H1 (cell line): ENCODE measurements around the gene PMS1. TPM values are rescaled to one million over a fixed set of nuclear protein-coding genes. Genes with fewer than 3 reads are reported as not detected.

Experiments used
- CTCF ChIA-PET: fragments of 300-600 bp; sonication (Branson Sonifier 250); formaldehyde crosslinking; loops from one replicate; lab custom pipeline; 2021; ENCODE audit not compliant: partially characterized antibody; lab: Charles Lee
- POLR2A ChIA-PET: fragments of 300-600 bp; sonication (Branson Sonifier 250); formaldehyde crosslinking; loops from one replicate; lab custom pipeline; 2021; ENCODE audit warnings: inconsistent platforms; ENCODE audit not compliant: partially characterized antibody; lab: Charles Lee
- DNase-seq, 2 experiments: peaks; one replicate each; pipeline versions ENCODE4 v3.0.0 to v3.0.0-alpha.2; 2010 to 2022; ENCODE audit warnings: low spot score in 2 of 2, low read depth in 1 of 2, mixed read lengths in 1 of 2
- FAIRE-seq: peaks from 2 replicates; lab custom pipeline; 2011; peaks lifted over from hg19 to GRCh38; lab: Jason Lieb, UNC
- H2AFZ ChIP-seq: 2 replicates; pipeline ENCODE4 v1.8.1; 2012; ENCODE audit warnings: low read length, inconsistent platforms
- H2AK5ac ChIP-seq: 2 replicates; pipeline ENCODE4 v1.6.1; 2013; ENCODE audit warnings: low read depth, low read length
- H2BK120ac ChIP-seq: replicated peaks from 2 replicates; pipeline ENCODE3; 2013; ENCODE audit warnings: low read depth, low read length, inconsistent platforms
- H2BK12ac ChIP-seq: 2 replicates; pipeline ENCODE4 v1.6.1; 2013; ENCODE audit warnings: low read depth, low read length
- H2BK15ac ChIP-seq: 2 replicates; pipeline ENCODE4 v1.6.1; 2013; ENCODE audit warnings: low read length
- H2BK20ac ChIP-seq: 2 replicates; pipeline ENCODE4 v1.6.1; 2013; ENCODE audit warnings: low read length
- H2BK5ac ChIP-seq: 2 replicates; pipeline ENCODE4 v1.6.1; 2013; ENCODE audit warnings: low read depth, low read length
- H3K14ac ChIP-seq: 2 replicates; pipeline ENCODE4 v1.6.1; 2013; ENCODE audit warnings: inconsistent platforms; ENCODE audit not compliant: insufficient read length
- H3K18ac ChIP-seq: 2 replicates; pipeline ENCODE4 v1.6.1; 2013; ENCODE audit warnings: low read length; ENCODE audit errors: extremely low read depth
- H3K23ac ChIP-seq: 2 replicates; pipeline ENCODE4 v1.6.1; 2013; ENCODE audit warnings: inconsistent platforms; ENCODE audit not compliant: insufficient read length
- H3K23me2 ChIP-seq: 2 replicates; pipeline ENCODE4 v1.6.1; 2013; ENCODE audit warnings: low read depth, low read length
- H3K27ac ChIP-seq: 2 replicates; pipeline ENCODE4 v1.6.1; 2011; ENCODE audit warnings: low read depth, low read length, inconsistent platforms
- H3K27me3 ChIP-seq, 4 experiments: replicated peaks in 1 of 4; 1 replicate in 1 of 4; 2 replicates in 3 of 4; pipeline versions ENCODE4 v1.6.1 to v1.8.1; 2011 to 2013; ENCODE audit warnings: low read length in 3 of 4, mild to moderate bottlenecking in 3 of 4, inconsistent platforms in 2 of 4, mixed read lengths in 2 of 4, moderate library complexity in 1 of 4; ENCODE audit not compliant: control insufficient read depth in 3 of 4, insufficient read depth in 3 of 4; ENCODE audit errors: extremely low read depth in 1 of 4
- H3K36me3 ChIP-seq, 4 experiments: 2 replicates each; pipeline versions ENCODE4 v1.6.1 to v1.8.1; 2011 to 2013; ENCODE audit warnings: mild to moderate bottlenecking in 4 of 4, low read length in 3 of 4, moderate library complexity in 2 of 4, control low read depth in 1 of 4, inconsistent platforms in 1 of 4; ENCODE audit not compliant: insufficient read depth in 4 of 4, control insufficient read depth in 2 of 4
- H3K4ac ChIP-seq: replicated peaks from 2 replicates; pipeline ENCODE3; 2013; ENCODE audit warnings: low read length, low read depth, mixed read lengths, inconsistent platforms; ENCODE audit not compliant: insufficient read length
- H3K4me1 ChIP-seq, 4 experiments: replicated peaks in 1 of 4; 1 replicate in 1 of 4; 2 replicates in 3 of 4; pipeline versions ENCODE4 v1.6.1 to v1.8.1; 2011 to 2013; ENCODE audit warnings: low read length in 3 of 4, inconsistent platforms in 2 of 4, mixed read lengths in 1 of 4; ENCODE audit not compliant: insufficient read depth in 4 of 4, control insufficient read depth in 3 of 4
- H3K4me2 ChIP-seq, 2 experiments: 2 replicates each; pipeline versions ENCODE4 v1.6.1 to v1.8.1; 2011 to 2013; ENCODE audit warnings: low read depth in 2 of 2, low read length in 2 of 2, control low read depth in 1 of 2, inconsistent platforms in 1 of 2, mild to moderate bottlenecking in 1 of 2; ENCODE audit not compliant: insufficient read depth in 1 of 2
- H3K4me3 ChIP-seq, 4 experiments: fragments of 200-600, 300-600 bp in 1 of 4; sonication (generic), shearing (Covaris generic), sonication (Bioruptor Twin) in 1 of 4; 2 replicates each; pipeline versions ENCODE4 v1.5.1 to v1.8.1; 2011 to 2016; ENCODE audit warnings: low read length in 4 of 4, low read depth in 3 of 4, control low read depth in 2 of 4, inconsistent platforms in 2 of 4, mild to moderate bottlenecking in 2 of 4, mixed read lengths in 1 of 4, moderate library complexity in 1 of 4; ENCODE audit not compliant: insufficient read depth in 2 of 4; ENCODE audit errors: extremely low read depth in 1 of 4
- H3K56ac ChIP-seq: replicated peaks from 2 replicates; pipeline ENCODE3; 2013; ENCODE audit warnings: low read depth, mild to moderate bottlenecking, mixed read lengths, low read length, inconsistent platforms; ENCODE audit not compliant: insufficient read length
- H3K79me1 ChIP-seq: 2 replicates; pipeline ENCODE4 v1.6.1; 2013; ENCODE audit warnings: low read depth, low read length, control low read depth
- H3K79me2 ChIP-seq, 2 experiments: 2 replicates each; pipeline versions ENCODE4 v1.6.1 to v1.8.1; 2012 to 2013; ENCODE audit warnings: low read length in 2 of 2, mild to moderate bottlenecking in 2 of 2, inconsistent platforms in 1 of 2; ENCODE audit not compliant: insufficient read depth in 2 of 2, control insufficient read depth in 1 of 2
- H3K9ac ChIP-seq, 4 experiments: replicated peaks in 1 of 4; 1 replicate in 1 of 4; 2 replicates in 3 of 4; pipeline versions ENCODE4 v1.6.1 to v1.8.1; 2011 to 2013; ENCODE audit warnings: low read depth in 3 of 4, low read length in 3 of 4, control low read depth in 2 of 4, mild to moderate bottlenecking in 2 of 4, moderate library complexity in 2 of 4, inconsistent platforms in 1 of 4; ENCODE audit errors: extremely low read depth in 1 of 4
- H3K9me3 ChIP-seq, 2 experiments: 2 replicates each; pipeline versions ENCODE4 v1.6.1 to v1.8.1; 2012 to 2013; ENCODE audit warnings: mild to moderate bottlenecking in 2 of 2, moderate library complexity in 2 of 2, control low read depth in 1 of 2, inconsistent platforms in 1 of 2, low read depth in 1 of 2, low read length in 1 of 2, mixed read lengths in 1 of 2; ENCODE audit not compliant: insufficient read depth in 2 of 2
- H4K20me1 ChIP-seq, 2 experiments: replicated peaks in 1 of 2; 2 replicates each; pipeline versions ENCODE3 to v1.8.1; 2011 to 2013; ENCODE audit warnings: inconsistent platforms in 2 of 2, low read length in 2 of 2, mild to moderate bottlenecking in 1 of 2; ENCODE audit not compliant: insufficient read depth in 2 of 2, control insufficient read depth in 1 of 2
- H4K5ac ChIP-seq: 2 replicates; pipeline ENCODE4 v1.6.1; 2013; ENCODE audit warnings: low read length, low read depth, mixed read lengths, inconsistent platforms; ENCODE audit not compliant: insufficient read length
- H4K8ac ChIP-seq: 2 replicates; pipeline ENCODE4 v1.8.0; 2013; ENCODE audit warnings: mild to moderate bottlenecking, moderate library complexity, low read length, inconsistent platforms; ENCODE audit not compliant: insufficient read depth; ENCODE audit errors: extremely low read depth
- H4K91ac ChIP-seq: replicated peaks from 2 replicates; pipeline ENCODE3; 2013; ENCODE audit warnings: low read length, mixed read lengths, inconsistent platforms; ENCODE audit not compliant: insufficient read length
- BRCA1 ChIP-seq: IDR thresholded peaks from 2 replicates; pipeline ENCODE4 v1.6.1; 2012; ENCODE audit warnings: low read depth, low read length, improper control_type of control experiment
- CBX5 ChIP-seq: fragments of 300-800, 300-1000 bp; sonication (generic); IDR thresholded peaks from 2 replicates; pipeline ENCODE4 v1.7.1; 2016; ENCODE audit warnings: antibody characterized with exemption, low read length, low read depth
- CREB1 ChIP-seq: IDR thresholded peaks from 2 replicates; pipeline ENCODE4 v1.6.1; 2012; ENCODE audit warnings: inconsistent platforms
- CTBP2 ChIP-seq: IDR thresholded peaks from 2 replicates; pipeline ENCODE4 v1.7.0; 2011; ENCODE audit warnings: borderline replicate concordance, mild to moderate bottlenecking, moderate library complexity, mixed read lengths, low read length; ENCODE audit not compliant: insufficient read depth, insufficient read length
- JUN ChIP-seq: IDR thresholded peaks from 2 replicates; pipeline ENCODE4 v1.6.1; 2011; ENCODE audit warnings: low read depth, mild to moderate bottlenecking, improper control_type of control experiment, low read length
- JUND ChIP-seq: IDR thresholded peaks from 2 replicates; pipeline ENCODE4 v1.6.1; 2011; ENCODE audit warnings: mild to moderate bottlenecking, improper control_type of control experiment, low read length
- KDM5A ChIP-seq: fragments of 200-600 bp; IDR thresholded peaks from 2 replicates; pipeline ENCODE4 v1.7.1; 2012; ENCODE audit warnings: mild to moderate bottlenecking, low read length, inconsistent platforms, mixed read lengths
- NANOG ChIP-seq: IDR thresholded peaks from 2 replicates; pipeline ENCODE4 v1.6.1; 2011; ENCODE audit warnings: low read length, low read depth, mild to moderate bottlenecking, inconsistent platforms; ENCODE audit not compliant: insufficient read depth, poor library complexity, severe bottlenecking
- PHF8 ChIP-seq: fragments of 200-600 bp; sonication (generic); conservative IDR thresholded peaks from 2 replicates; pipeline ENCODE4 v1.7.1; 2012; ENCODE audit warnings: low read depth, mild to moderate bottlenecking, inconsistent platforms, low read length, moderate library complexity
- RAD21 ChIP-seq, 2 experiments: IDR thresholded peaks in 1 of 2; conservative IDR thresholded peaks in 1 of 2; 2 replicates each; pipeline ENCODE4 v1.6.1; 2011; ENCODE audit warnings: low read depth in 2 of 2, low read length in 2 of 2, improper control_type of control experiment in 1 of 2, inconsistent platforms in 1 of 2, mild to moderate bottlenecking in 1 of 2, moderate library complexity in 1 of 2
- SUZ12 ChIP-seq: fragments of 200-600 bp; sonication (generic); IDR thresholded peaks from 2 replicates; pipeline ENCODE4 v1.6.1; 2012; ENCODE audit warnings: mild to moderate bottlenecking, inconsistent platforms, low read length, moderate library complexity, mixed read lengths
- TAF1 ChIP-seq: IDR thresholded peaks from 2 replicates; pipeline ENCODE4 v1.6.1; 2011; ENCODE audit warnings: mild to moderate bottlenecking, low read depth, low read length
- WGBS, 2 experiments: shearing (Covaris generic) in 1 of 2; methylation state at CpG; one replicate each; pipeline versions ENCODE4 v1.1.6 to v1.1.7; 2013 to 2015; ENCODE audit warnings: low lambda C conversion rate in 2 of 2, mixed read lengths in 2 of 2, inconsistent platforms in 1 of 2, low coverage in 1 of 2, missing lambda C conversion rate in 1 of 2; ENCODE audit not compliant: insufficient replicate concordance in 2 of 2, insufficient coverage in 1 of 2, insufficient read length in 1 of 2; ENCODE audit errors: extremely low coverage in 1 of 2, missing lambda C conversion rate in 1 of 2; 5-methylcytosine and 5-hydroxymethylcytosine counted together
- polyA plus RNA-seq, 7 experiments: library from polyadenylated mRNA; depleted of rRNA in 3 of 7; stranded (reverse) in 5 of 7; unstranded in 2 of 7; fragments of >200 nt in 5 of 7; fragments of 200-250 nt in 2 of 7; gene quantifications; 1 replicate in 5 of 7; 2 replicates in 1 of 7; 4 replicates in 1 of 7; pipeline versions ENCODE4 v1.2.1 to v1.2.3, GENCODE V29; 2011 to 2013; ENCODE audit warnings: missing spikeins in 2 of 7, mixed read lengths in 2 of 7
- total RNA-seq: library from RNA; stranded (reverse); fragmentation: NEBNext Ultra II Directional; extraction: Animal tissue kit (Norgen Biotek cat#: 25700); gene quantifications from 2 replicates; pipeline ENCODE4 v1.2.1, GENCODE V29; 2021

PMS1 gene
- total and polyA plus RNA-seq, 2 of the 8 experiments (the other 6 are each of a cell fraction or from before 2014, with no cell fraction given): 13.1 to 59.7 TPM

- H3K23me2 ChIP-seq: no peaks in the 10 kb centered on the region
- H2BK15ac ChIP-seq: peak overlapping the region; percentile 29; the same call in 1 of the 2 replicates
- H3K79me2 ChIP-seq: peaks cover 16 to 77% of the 10 kb centered on the region in 2 experiments
- H2AFZ ChIP-seq: peak overlapping the region; percentile 83; the same call in 1 of the 2 replicates
- peak overlapping the region; percentile 42 for H4K5ac ChIP-seq
- H3K27me3 ChIP-seq: no peaks in the 10 kb centered on the region
- H3K79me1 ChIP-seq: peaks cover 2% of the 10 kb centered on the region; the same call in 1 of the 2 replicates
- DNase-seq: no peak
- peak overlapping the region; percentile 72 to 75 for H3K4me2 ChIP-seq
- no peak overlapping the region for H4K91ac ChIP-seq
- H3K4me3 ChIP-seq: peak overlapping the region; percentile 45 to 85 (median 68)
- H2BK5ac ChIP-seq: peak overlapping the region; percentile 94
- H3K14ac ChIP-seq: no peak overlapping the region
- H2BK120ac ChIP-seq: no peak overlapping the region
- H2AK5ac ChIP-seq: no peak overlapping the region
- peak overlapping the region; percentile 95 for H3K27ac ChIP-seq
- no peak overlapping the region for H3K23ac ChIP-seq
- peaks cover 0 to 1% of the 10 kb centered on the region in 2 experiments for H4K20me1 ChIP-seq
- no peak overlapping the region; the same call in 1 of the 2 replicates for H3K18ac ChIP-seq
- peaks cover 0 to 3% (median 0%) of the 10 kb centered on the region in 4 experiments; a peak in 3 of 7 replicates for H3K4me1 ChIP-seq
- H2BK12ac ChIP-seq: no peak overlapping the region
- H3K36me3 ChIP-seq: peaks cover 2 to 46% (median 16%) of the 10 kb centered on the region in 4 experiments; a peak in 7 of 8 replicates
- peak overlapping the region; percentile 83 to 99 (median 92) for H3K9ac ChIP-seq
- no peak overlapping the region for H3K4ac ChIP-seq
- WGBS, 2 experiments: 2% methylated on average over 17 of the region's 17 CpGs; no CpG with 5 or more reads in 1 of the 2 experiments
- ChIA-PET CTCF (interaction anchor here (2.7 kb wide), 1 partner anchor 21 kb away, joined by 13 read pairs; the partner anchor contains the start of gene OSGEPL1), POLR2A (interaction anchor here (0.5 to 2.4 kb wide), 11 partner anchors 10 to 196 kb away, joined by 3 to 17 read pairs (median 3); partner anchors contain the start of gene OSGEPL1)
- H3K56ac ChIP-seq: no peak overlapping the region
- FAIRE-seq: no peak
- H2BK20ac ChIP-seq: no peak overlapping the region
- H4K8ac ChIP-seq: peak overlapping the region; percentile 98; the same call in 1 of the 2 replicates
- no peaks in the 10 kb centered on the region for H3K9me3 ChIP-seq
- TF ChIP-seq BRCA1 (no peak), TAF1 (no peak), PHF8 (no peak), SUZ12 (no peak), NANOG (no peak), KDM5A (no peak), CBX5 (no peak), CREB1 (no peak), JUND (no peak), CTBP2 (no peak), JUN (no peak), RAD21 (IDR thresholded peaks at IDR 0.05 in 1 of 2, conservative IDR thresholded peaks at IDR 0.05 in 1 of 2; ENCODE audit: low read depth in 2 of 2, low read length in 2 of 2) (no peak)
Measured at GRCh38 chr2:189783451-189783926, 761 bp upstream of the PMS1 start.
